ENCODE results near the gene NOPCHAP1.

- TF ChIP-seq POLR2A (IDR thresholded peaks at IDR 0.05): no peak
- no peak for TF ChIP-seq CTCF (IDR thresholded peaks at IDR 0.05)
- no peak for TF ChIP-seq POLR2AphosphoS5 (IDR thresholded peaks at IDR 0.05; ENCODE audit: insufficient read depth in 1 of 2, low read depth in 1 of 2)
Observed at GRCh38 chr12:104994336-104994735, 8.2 kb downstream of the NOPCHAP1 start.
